Esophagus squamous epithelium (tissue), 5 donors: ENCODE results near the gene MYCBP2. TPM values are rescaled to one million over a fixed set of nuclear protein-coding genes. Genes with fewer than 3 reads are reported as not detected.

Source experiments
- DNase-seq: peaks from one replicate; lab custom pipeline; 2025; lab: John Stamatoyannopoulos, UW
- H3K27ac ChIP-seq, 4 donors: fragments of 200-600 bp; sonication (generic); one replicate each; pipeline ENCODE4 v1.5.1; 2016 to 2019; ENCODE audit warnings: mild to moderate bottlenecking in 1 of 4
- H3K27me3 ChIP-seq, 4 donors: fragments of 200-600 bp; sonication (generic); 1 replicate in 3 of 4; 2 replicates in 1 of 4; pipeline versions ENCODE4 v1.5.1 to v1.6.0; 2017 to 2021; ENCODE audit warnings: antibody characterized with exemption in 1 of 4
- H3K36me3 ChIP-seq, 3 donors: fragments of 200-600 bp; sonication (generic); one replicate each; pipeline ENCODE4 v1.5.1; 2016 to 2019
- H3K4me1 ChIP-seq, 3 donors: fragments of 200-600 bp; sonication (generic); one replicate each; pipeline ENCODE4 v1.5.1; 2017 to 2019
- H3K4me3 ChIP-seq, 4 donors: fragments of 200-600 bp; sonication (generic); 1 replicate in 3 of 4; 2 replicates in 1 of 4; pipeline ENCODE4 v1.5.1; 2016 to 2019; ENCODE audit warnings: mild to moderate bottlenecking in 2 of 4, moderate library complexity in 1 of 4
- H3K9me3 ChIP-seq, 3 donors: fragments of 200-600 bp; sonication (generic); one replicate each; pipeline ENCODE4 v1.5.1; 2016 to 2019
- CTCF ChIP-seq, 6 experiments: fragments of 450-650 bp in 4 of 6; fragments of 200-600 bp in 2 of 6; sonication (generic) in 2 of 6; IDR thresholded peaks; one replicate each; pipeline ENCODE4 v1.5.1; 2016 to 2019; ENCODE audit warnings: antibody characterized with exemption in 6 of 6, mild to moderate bottlenecking in 4 of 6, moderate library complexity in 4 of 6
- POLR2A ChIP-seq, 4 donors: fragments of 450-650 bp; IDR thresholded peaks; one replicate each; pipeline ENCODE4 v1.6.1; 2017; ENCODE audit warnings: antibody characterized with exemption in 4 of 4, mild to moderate bottlenecking in 4 of 4, moderate library complexity in 3 of 4
- WGBS, 2 donors: methylation state at CpG; one replicate each; pipeline ENCODE4 v1.1.5; 2018; 5-methylcytosine and 5-hydroxymethylcytosine counted together
- intact Hi-C: fragments of 100-400 bp; cut with DNase I; formaldehyde crosslinking; loops from one replicate; pipeline ENCODE4 v1.15.0; 2022
- total RNA-seq, 4 donors: library from RNA; depleted of rRNA; stranded (reverse); fragments of >200 nt; gene quantifications; one replicate each; pipeline ENCODE4 v1.1.0, GENCODE V29; 2016
- donor health status: DM: yes; HTN: yes; CAD: no.

Gene MYCBP2
- total RNA-seq, 4 donors from 2014 or later, result 80.9 to 167 (median 130) TPM

GRCh38 chr13:77338329-77338728, 11.4 kb upstream of the MYCBP2 start:
- H3K27ac ChIP-seq, result no peak overlapping the region
- 64 to 75% methylated on average over 2 of the region's 2 CpGs for WGBS, 2 donors
- DNase-seq, result no peak
- peaks cover 0 to 32% (median 5%) of the 10 kb centered on the region in 3 donors for H3K4me1 ChIP-seq
- H3K27me3 ChIP-seq, result no peaks in the 10 kb centered on the region
- no peaks in the 10 kb centered on the region for H3K36me3 ChIP-seq
- TF ChIP-seq CTCF (IDR thresholded peaks at IDR 0.05), result no peak
- no peak for TF ChIP-seq POLR2A (IDR thresholded peaks at IDR 0.05)
- H3K4me3 ChIP-seq, result no peak overlapping the region
- no peaks in the 10 kb centered on the region for H3K9me3 ChIP-seq
- intact Hi-C loops, result no loop called here

DNA sequence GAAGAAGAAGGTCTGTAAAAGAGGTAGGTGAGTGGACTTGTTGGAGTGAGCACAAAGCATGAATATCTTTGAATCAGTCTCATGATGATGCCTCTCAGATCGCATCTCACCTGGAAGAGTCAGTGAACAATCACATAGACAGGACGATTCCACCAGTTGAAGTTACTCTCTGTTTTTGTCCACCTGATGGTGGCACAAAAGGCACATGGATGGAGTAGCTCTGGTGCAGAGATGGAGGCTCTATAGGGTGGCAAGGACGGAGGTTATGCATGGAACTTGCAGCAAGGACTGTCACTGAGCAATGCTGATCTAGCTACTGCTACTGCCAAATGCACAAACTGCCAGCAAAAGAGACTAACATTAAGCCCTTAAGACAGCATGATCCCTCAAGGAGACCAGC, 10.3 kb upstream of the MYCBP2 start:
- DNase-seq, result no peak
- intact Hi-C loops, result no loop called here
- Histone ChIP-seq H3K27me3 (no peaks in the 10 kb centered on the region), H3K4me1 (peaks cover 0 to 32% (median 5%) of the 10 kb centered on the region in 3 donors), H3K36me3 (no peaks in the 10 kb centered on the region), H3K9me3 (no peaks in the 10 kb centered on the region), H3K4me3 (no peak overlapping the region), H3K27ac (no peak overlapping the region)
- WGBS, 2 donors, result 75 to 90% methylated on average over 3 of the region's 3 CpGs
- TF ChIP-seq CTCF (IDR thresholded peaks at IDR 0.05) (no peak), POLR2A (IDR thresholded peaks at IDR 0.05) (no peak)

GRCh38 chr13:77335543-77335942, 8.6 kb upstream of the MYCBP2 start:
- Histone ChIP-seq H3K4me1 (peaks cover 0 to 27% (median 5%) of the 10 kb centered on the region in 3 donors), H3K36me3 (no peaks in the 10 kb centered on the region), H3K27ac (no peak overlapping the region), H3K27me3 (no peaks in the 10 kb centered on the region), H3K9me3 (no peaks in the 10 kb centered on the region), H3K4me3 (no peak overlapping the region)
- intact Hi-C loops, result no loop called here
- no peak for DNase-seq
- TF ChIP-seq CTCF (IDR thresholded peaks at IDR 0.05) (no peak), POLR2A (IDR thresholded peaks at IDR 0.05) (no peak)

GRCh38 chr13:77333594-77333993, 6.7 kb upstream of the MYCBP2 start:
- DNase-seq, result no peak
- Histone ChIP-seq H3K27me3 (no peaks in the 10 kb centered on the region), H3K27ac (no peak overlapping the region), H3K4me3 (no peak overlapping the region), H3K36me3 (no peaks in the 10 kb centered on the region), H3K4me1 (peaks cover 4 to 21% (median 4%) of the 10 kb centered on the region in 3 donors), H3K9me3 (no peaks in the 10 kb centered on the region)
- intact Hi-C loops, result no loop called here
- 44% methylated on average over 4 of the region's 4 CpGs; no CpG with 5 or more reads in 1 of the 2 donors for WGBS, 2 donors
- TF ChIP-seq CTCF (IDR thresholded peaks at IDR 0.05), result no peak
- no peak for TF ChIP-seq POLR2A (IDR thresholded peaks at IDR 0.05)

DNA sequence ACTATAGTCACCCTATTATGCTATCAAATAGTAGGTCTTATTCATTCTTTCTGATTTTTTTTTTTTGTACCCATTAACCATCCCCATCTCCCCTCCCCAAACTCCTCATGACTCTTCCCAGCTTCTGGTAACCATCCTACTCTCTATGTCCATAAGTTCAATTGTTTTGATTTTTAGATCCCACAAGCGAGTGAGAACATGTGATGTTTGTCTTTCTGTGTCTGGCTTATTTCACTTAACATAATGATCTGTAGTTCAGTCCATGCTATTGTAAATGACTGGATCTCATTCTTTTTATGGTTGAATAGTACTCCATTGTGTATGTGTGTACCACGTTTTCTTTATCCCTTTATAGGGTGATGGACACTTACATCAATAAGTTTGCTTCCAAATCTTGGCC, 4.5 kb upstream of the MYCBP2 start:
- no peaks in the 10 kb centered on the region for H3K36me3 ChIP-seq
- no peak overlapping the region for H3K27ac ChIP-seq
- peaks cover 11 to 34% (median 17%) of the 10 kb centered on the region in 3 donors for H3K4me1 ChIP-seq
- no peak overlapping the region for H3K4me3 ChIP-seq
- no peak for DNase-seq
- 64 to 81% methylated on average over 2 of the region's 2 CpGs for WGBS, 2 donors
- no peak for TF ChIP-seq POLR2A (IDR thresholded peaks at IDR 0.05)
- TF ChIP-seq CTCF (IDR thresholded peaks at IDR 0.05), result no peak
- no peaks in the 10 kb centered on the region for H3K9me3 ChIP-seq
- no peaks in the 10 kb centered on the region for H3K27me3 ChIP-seq
- intact Hi-C loops, result no loop called here
